Panc1 (cell line): ENCODE data around the gene VPS35L. TPM values are rescaled to one million over a fixed set of nuclear protein-coding genes. Genes with fewer than 3 reads are reported as not detected.

Experiments used
- ATAC-seq: fragments of 200-7000 bp; cut with Tn5 transposase; 2 replicates; pipeline ENCODE4 v1.9.1; 2020; ENCODE audit warnings: mild to moderate bottlenecking, moderate library complexity
- Bru-seq: library from RNA; stranded (reverse); fragments of 400-500 nt; gene quantifications from one replicate; lab custom pipeline; 2021; lab: Mats Ljungman, UMichigan
- BruChase-seq, 2 experiments: library from RNA; stranded (reverse); fragments of 400-500 nt; gene quantifications; one replicate each; lab custom pipeline; 2021; lab: Mats Ljungman, UMichigan
- BruUV-seq: library from RNA; stranded (reverse); fragments of 400-500 nt; replicated peaks from 2 replicates; lab custom pipeline; 2021; lab: Mats Ljungman, UMichigan
- CTCF ChIA-PET: fragments of 300-600 bp; sonication (Branson Sonifier 250); formaldehyde crosslinking; loops from one replicate; lab custom pipeline; 2022; ENCODE audit warnings: antibody characterized with exemption; lab: Charles Lee
- POLR2A ChIA-PET: fragments of 300-600 bp; sonication (Branson Sonifier 250); formaldehyde crosslinking; loops from one replicate; lab custom pipeline; 2022; ENCODE audit warnings: antibody characterized with exemption; lab: Charles Lee
- DNase-seq: peaks from one replicate; pipeline ENCODE4 v3.0.0-alpha.2; 2010; ENCODE audit warnings: low read depth, low spot score
- H3K27ac ChIP-seq: 2 replicates; pipeline ENCODE4 v1.5.1; 2011; ENCODE audit warnings: mild to moderate bottlenecking, low read length, inconsistent platforms
- H3K27me3 ChIP-seq: fragments of 200-500 bp; sonication (Bioruptor generic); 2 replicates; pipeline ENCODE4 v1.6.0; 2014; ENCODE audit warnings: low read length, inconsistent platforms; ENCODE audit not compliant: control insufficient read depth, insufficient read depth
- H3K36me3 ChIP-seq: fragments of 200-500 bp; sonication (Bioruptor generic); 2 replicates; pipeline ENCODE4 v1.5.1; 2014; ENCODE audit warnings: inconsistent platforms, mild to moderate bottlenecking, low read length, moderate library complexity; ENCODE audit not compliant: control insufficient read depth, insufficient read depth
- H3K4me1 ChIP-seq: 2 replicates; pipeline ENCODE4 v1.5.1; 2011; ENCODE audit warnings: inconsistent platforms, mild to moderate bottlenecking, low read length, moderate library complexity; ENCODE audit not compliant: control insufficient read depth, insufficient read depth
- H3K4me3 ChIP-seq, 2 experiments: 2 replicates each; pipeline ENCODE4 v1.5.1; 2011 to 2012; ENCODE audit warnings: low read depth in 2 of 2, low read length in 2 of 2, mild to moderate bottlenecking in 2 of 2, inconsistent platforms in 1 of 2, moderate library complexity in 1 of 2
- H3K9me3 ChIP-seq: fragments of 200-500 bp; sonication (Bioruptor generic); 2 replicates; pipeline ENCODE4 v1.5.1; 2014; ENCODE audit warnings: low read depth, mild to moderate bottlenecking, inconsistent platforms, low read length, moderate library complexity; ENCODE audit not compliant: control insufficient read depth, insufficient read depth
- CTCF ChIP-seq: fragments of 450-650 bp; IDR thresholded peaks from 2 replicates; pipeline ENCODE4 v1.5.1; 2017; ENCODE audit warnings: mild to moderate bottlenecking
- POLR2AphosphoS5 ChIP-seq: IDR thresholded peaks from 2 replicates; pipeline ENCODE4 v1.6.1; 2012; ENCODE audit warnings: mild to moderate bottlenecking, low read depth, low read length, moderate library complexity
- SIN3A ChIP-seq: IDR thresholded peaks from 2 replicates; pipeline ENCODE4 v1.6.1; 2012; ENCODE audit warnings: low read depth, mild to moderate bottlenecking, low read length, moderate library complexity, borderline replicate concordance; ENCODE audit not compliant: insufficient read depth
- TCF7L2 ChIP-seq: IDR thresholded peaks from 2 replicates; pipeline ENCODE4 v1.6.1; 2011; ENCODE audit warnings: mild to moderate bottlenecking, low read depth, low read length, inconsistent platforms
- in situ Hi-C: cut with HindIII; loops from 2 replicates; pipeline ENCODE4 v1.10.0; 2016; ENCODE audit warnings: low sequenced_read_pairs, low pct_unique_long_range_greater_than_20kb
- intact Hi-C: fragments of 100-400 bp; cut with micrococcal nuclease; formaldehyde crosslinking; loops from one replicate; pipeline ENCODE4 v1.10.0; 2022; ENCODE audit not compliant: unreplicated experiment
- long read RNA-seq: library from polyadenylated mRNA; unstranded; transcript quantifications from one replicate; pipeline ENCODE4 v2.0.0, GENCODE V29; 2021; ENCODE audit not compliant: unreplicated experiment
- polyA plus RNA-seq: library from polyadenylated mRNA; unstranded; fragments of >200 nt; gene quantifications from one replicate; pipeline ENCODE4 v1.2.1, GENCODE V29; 2012; ENCODE audit warnings: missing spikeins; ENCODE audit not compliant: insufficient read length
- total RNA-seq: library from RNA; stranded (reverse); gene quantifications from one replicate; pipeline ENCODE4 v1.2.1, GENCODE V29; 2021; ENCODE audit not compliant: unreplicated experiment
- TF ChIP-seq, protein P1 (sequence below), 2 experiments: IDR thresholded peaks; 2 replicates each; pipeline ENCODE4 v1.6.1; 2011 to 2012; ENCODE audit warnings: low read depth in 2 of 2, control low read depth in 1 of 2, low read length in 1 of 2, mild to moderate bottlenecking in 1 of 2, moderate library complexity in 1 of 2; ENCODE audit not compliant: insufficient read depth in 1 of 2

The VPS35L gene
- total RNA-seq (124 TPM), Bru-seq, nascent RNA (percentile 81 among the genes with signal in this experiment), BruChase-seq, experiment 1, labeled RNA remaining after a 2-hour chase (percentile 79 among the genes with signal in this experiment), BruChase-seq, experiment 2, labeled RNA remaining after a 6-hour chase (percentile 80 among the genes with signal in this experiment)
- polyA plus RNA-seq, result 64.3 TPM
- long read RNA-seq, transcript VPS35L-203 (31 exons, 3,855 nt), result major isoform, 157 of 314 reads
- long read RNA-seq, partial matches to known transcripts, result 110 of 314 reads
- long read RNA-seq, other reads (novel, unspliced or antisense), result 46 of 314 reads

DNA sequence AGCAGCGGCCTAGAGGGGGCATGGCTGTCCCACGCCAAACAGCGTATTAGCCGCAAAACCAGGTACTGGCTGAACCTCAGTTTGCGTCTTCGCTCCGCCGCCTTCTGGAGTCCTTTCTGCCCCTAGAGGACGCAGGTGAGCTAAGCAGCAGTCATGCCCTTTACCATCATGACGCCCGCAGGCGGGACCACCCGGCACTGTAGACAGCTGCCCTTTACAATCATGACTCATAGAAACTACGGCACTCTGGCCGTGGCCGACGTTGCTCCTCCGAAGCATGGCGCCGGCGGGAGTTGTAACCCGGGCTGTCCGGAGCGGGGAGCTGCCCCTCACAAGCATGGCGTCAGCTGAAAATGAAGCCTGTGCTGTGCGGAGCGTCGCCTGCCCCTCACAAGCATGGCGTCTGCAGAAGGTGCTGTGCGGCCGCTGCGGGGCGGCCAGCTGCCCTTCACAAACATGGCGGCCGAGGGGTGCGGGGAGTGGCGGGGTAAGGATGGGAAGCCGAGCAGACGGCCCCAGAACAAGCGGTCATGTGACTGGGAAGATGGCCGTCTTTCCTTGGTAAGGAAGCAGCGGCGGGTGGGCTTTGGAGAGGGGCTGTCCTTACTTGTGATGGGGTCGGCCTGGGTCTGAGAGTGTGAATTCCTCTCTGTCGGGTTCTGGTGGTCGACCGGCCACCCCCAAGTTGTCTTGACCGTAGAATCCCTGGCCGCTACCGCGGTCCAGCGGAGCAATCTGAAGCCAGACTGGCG lies at the start of gene VPS35L:
TSS of gene VPS35L (plus strand) at position 518 of the 752 bp plus-strand sequence. CDS start at position 545, 27 bp downstream.
- intact Hi-C loops (no loop called here), in situ Hi-C loops (no loop called here)
- peak within 1 kb of the TSS; percentile 98 for H3K27ac ChIP-seq
- H3K36me3 ChIP-seq, result peaks cover 13% of the 10 kb centered on the region
- H3K4me1 ChIP-seq, result peaks cover 15% of the 10 kb centered on the region
- ATAC-seq (peak; percentile 96), DNase-seq (peak; percentile 95)
- no peaks in the 10 kb centered on the region for H3K27me3 ChIP-seq
- POLR2A ChIA-PET, result interaction anchor here (0.8 to 1.3 kb wide), 3 partner anchors 17 to 193 kb away, joined by 3 to 5 read pairs (median 3); no protein-coding TSS in a partner anchor
- peak; percentile 91 for TF ChIP-seq POLR2AphosphoS5
- TF ChIP-seq SIN3A, result 0 out of 2 replicates have a peak, but pooled peaks have one; percentile 51
- TF ChIP-seq TCF7L2, result peak; percentile 49; the same call in 1 of the 2 replicates
- TF ChIP-seq, protein P1, sequence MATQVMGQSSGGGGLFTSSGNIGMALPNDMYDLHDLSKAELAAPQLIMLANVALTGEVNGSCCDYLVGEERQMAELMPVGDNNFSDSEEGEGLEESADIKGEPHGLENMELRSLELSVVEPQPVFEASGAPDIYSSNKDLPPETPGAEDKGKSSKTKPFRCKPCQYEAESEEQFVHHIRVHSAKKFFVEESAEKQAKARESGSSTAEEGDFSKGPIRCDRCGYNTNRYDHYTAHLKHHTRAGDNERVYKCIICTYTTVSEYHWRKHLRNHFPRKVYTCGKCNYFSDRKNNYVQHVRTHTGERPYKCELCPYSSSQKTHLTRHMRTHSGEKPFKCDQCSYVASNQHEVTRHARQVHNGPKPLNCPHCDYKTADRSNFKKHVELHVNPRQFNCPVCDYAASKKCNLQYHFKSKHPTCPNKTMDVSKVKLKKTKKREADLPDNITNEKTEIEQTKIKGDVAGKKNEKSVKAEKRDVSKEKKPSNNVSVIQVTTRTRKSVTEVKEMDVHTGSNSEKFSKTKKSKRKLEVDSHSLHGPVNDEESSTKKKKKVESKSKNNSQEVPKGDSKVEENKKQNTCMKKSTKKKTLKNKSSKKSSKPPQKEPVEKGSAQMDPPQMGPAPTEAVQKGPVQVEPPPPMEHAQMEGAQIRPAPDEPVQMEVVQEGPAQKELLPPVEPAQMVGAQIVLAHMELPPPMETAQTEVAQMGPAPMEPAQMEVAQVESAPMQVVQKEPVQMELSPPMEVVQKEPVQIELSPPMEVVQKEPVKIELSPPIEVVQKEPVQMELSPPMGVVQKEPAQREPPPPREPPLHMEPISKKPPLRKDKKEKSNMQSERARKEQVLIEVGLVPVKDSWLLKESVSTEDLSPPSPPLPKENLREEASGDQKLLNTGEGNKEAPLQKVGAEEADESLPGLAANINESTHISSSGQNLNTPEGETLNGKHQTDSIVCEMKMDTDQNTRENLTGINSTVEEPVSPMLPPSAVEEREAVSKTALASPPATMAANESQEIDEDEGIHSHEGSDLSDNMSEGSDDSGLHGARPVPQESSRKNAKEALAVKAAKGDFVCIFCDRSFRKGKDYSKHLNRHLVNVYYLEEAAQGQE (IDR thresholded peaks at IDR 0.05; ENCODE audit: insufficient read depth in 1 of 2, low read depth in 2 of 2, low read length in 1 of 2), result no peak; a peak in 1 of 4 replicates
- peak; percentile 97 for TF ChIP-seq CTCF
- BruUV-seq, result no TSS peak
- no peaks in the 10 kb centered on the region for H3K9me3 ChIP-seq
- CTCF ChIA-PET, result interaction anchor here (0.6 to 1.7 kb wide), 5 partner anchors 28 to 488 kb away, joined by 3 to 7 read pairs (median 3); partner anchors contain the start of gene COQ7
- H3K4me3 ChIP-seq, result peak within 1 kb of the TSS; percentile 78 to 95

GRCh38 chr16:19506965-19507364 lies 48.5 kb upstream of the VPS35L start:
- H3K27ac ChIP-seq, result no peak overlapping the region
- no peak for TF ChIP-seq SIN3A
- TF ChIP-seq POLR2AphosphoS5, result no peak
- TF ChIP-seq, protein P1 (IDR thresholded peaks at IDR 0.05; ENCODE audit: insufficient read depth in 1 of 2, low read depth in 2 of 2, low read length in 1 of 2), result no peak
- TF ChIP-seq TCF7L2, result no peak
- TF ChIP-seq CTCF, result no peak
- POLR2A ChIA-PET, result no interaction called here
- intact Hi-C loops, result loop anchor here (10.0 kb wide), 1 partner anchor 422 kb away; no protein-coding TSS in a partner anchor
- in situ Hi-C loops, result no loop called here
- BruUV-seq, result no TSS peak
- no peak overlapping the region for H3K4me3 ChIP-seq
- H3K9me3 ChIP-seq, result no peaks in the 10 kb centered on the region
- H3K36me3 ChIP-seq, result peaks cover 33% of the 10 kb centered on the region
- H3K4me1 ChIP-seq, result no peaks in the 10 kb centered on the region
- no peak for ATAC-seq
- no peaks in the 10 kb centered on the region for H3K27me3 ChIP-seq
- CTCF ChIA-PET, result interaction anchor here (0.9 kb wide), 1 partner anchor 117 kb away, joined by 3 read pairs; no protein-coding TSS in a partner anchor
- DNase-seq, result no peak
